HG03354 (cell line): ENCODE results near the gene NR5A2.
"Not testable (repeated sequence)": the region's sequence is repeated elsewhere in the genome, so short reads cannot be mapped to it uniquely, and the experiment has no call there.

Experiments used
- ATAC-seq: cut with Tn5 transposase; IDR thresholded peaks from one replicate; pipeline ENCODE4 v1.9.1; 2021; ENCODE audit warnings: mild to moderate bottlenecking; ENCODE audit not compliant: unreplicated experiment, poor library complexity, severe bottlenecking

NR5A2 gene

DNA sequence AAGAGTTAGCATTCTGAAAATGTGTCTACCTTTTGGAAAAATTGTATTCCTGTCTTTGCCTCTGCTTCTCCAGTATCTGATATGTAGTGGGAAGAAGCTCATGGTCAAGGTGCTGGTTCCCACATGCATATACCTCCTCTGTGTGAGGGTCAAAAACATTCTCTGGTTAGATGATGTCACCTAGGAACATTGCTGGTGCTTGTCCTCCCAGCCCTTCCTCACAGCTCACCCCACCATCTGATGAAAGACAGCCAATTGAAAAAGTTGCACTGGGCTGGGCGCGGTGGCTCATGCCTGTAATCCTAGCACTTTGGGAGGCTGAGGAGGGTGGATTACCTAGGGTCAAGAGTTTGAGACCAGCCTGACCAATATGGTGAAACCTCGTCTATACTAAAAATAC, 154.4 kb downstream of the NR5A2 start:
- no peak for ATAC-seq

DNA sequence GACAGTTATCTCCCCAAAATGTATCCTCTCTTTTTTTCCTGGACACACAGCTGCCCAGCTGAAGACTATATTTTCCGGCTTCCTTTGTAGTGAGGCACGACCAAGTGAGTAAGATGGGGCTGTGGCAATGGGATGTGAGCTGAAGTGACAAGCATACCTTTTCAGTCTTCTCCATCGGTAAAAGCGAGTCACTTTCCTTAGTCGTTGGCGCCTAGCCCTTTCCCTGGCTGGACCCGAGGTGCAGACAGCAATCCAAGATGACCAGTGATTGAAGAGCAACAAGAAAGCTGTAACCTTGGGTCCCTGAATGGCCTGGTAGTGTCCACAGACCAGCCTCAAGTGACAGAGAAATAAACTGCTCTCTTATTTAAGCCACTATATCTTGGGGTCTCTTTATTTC, 155.2 kb downstream of the NR5A2 start:
- no peak for ATAC-seq

- ATAC-seq, result no peak
These were observed 156.1 kb downstream of the NR5A2 start for GRCh38 chr1:200183637-200184036.

DNA sequence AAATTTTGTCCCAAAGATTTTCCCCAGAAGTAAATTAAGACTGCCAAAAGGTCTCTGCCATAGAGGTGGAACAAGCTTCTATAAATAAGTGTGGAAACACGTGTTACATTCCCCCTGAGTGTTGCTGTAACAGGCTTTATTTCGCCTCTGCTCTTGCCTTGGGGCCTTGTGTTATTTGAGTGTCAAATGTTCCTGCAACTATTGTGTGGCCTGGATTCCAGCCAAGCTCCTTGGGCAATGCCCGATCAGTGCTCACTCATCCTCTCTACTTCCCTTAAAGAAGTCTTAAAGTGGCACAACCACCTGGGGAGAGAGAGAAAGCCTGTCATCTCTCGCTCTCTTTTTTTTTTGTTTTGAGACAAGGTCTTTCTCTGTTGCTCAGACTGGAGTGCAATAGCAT, 156.7 kb downstream of the NR5A2 start:
- no peak for ATAC-seq

DNA sequence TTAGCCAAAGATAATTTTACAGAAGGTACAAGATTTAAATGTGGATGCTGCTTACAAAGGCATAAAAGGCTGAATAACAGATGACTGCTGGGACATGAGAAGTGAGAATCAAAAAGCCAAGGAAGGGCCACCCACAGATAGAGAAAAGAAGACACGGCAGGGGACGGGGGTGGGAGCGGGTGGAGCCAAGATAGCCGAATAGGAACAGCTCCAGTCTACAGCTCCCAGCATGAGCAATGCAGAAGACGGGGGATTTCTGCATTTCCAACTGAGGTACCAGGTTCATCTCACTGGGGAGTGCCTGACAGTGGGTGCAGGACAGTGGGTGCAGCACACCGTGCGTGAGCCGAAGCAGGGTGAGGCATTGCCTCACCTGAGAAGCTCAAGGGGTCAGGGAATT, 157.7 kb downstream of the NR5A2 start:
- not testable (repeated sequence) for ATAC-seq

DNA sequence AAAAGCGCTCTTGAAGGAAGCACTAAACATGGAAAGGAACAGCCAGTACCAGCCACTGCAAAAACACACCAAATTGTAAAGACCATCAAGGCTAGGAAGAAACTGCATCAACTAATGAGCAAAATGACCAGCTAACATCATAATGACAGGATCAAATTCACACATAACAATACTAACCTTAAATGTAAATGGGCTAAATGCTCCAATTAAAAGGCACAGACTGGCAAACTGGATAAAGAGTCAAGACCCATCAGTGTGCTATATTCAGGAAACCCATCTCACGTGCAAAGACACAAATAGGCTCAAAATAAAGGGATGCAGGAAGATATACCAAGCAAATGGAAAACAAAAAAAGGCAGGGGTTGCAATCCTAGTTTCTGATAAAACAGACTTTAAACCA, 159.8 kb downstream of the NR5A2 start:
- ATAC-seq, result not testable (repeated sequence)

DNA sequence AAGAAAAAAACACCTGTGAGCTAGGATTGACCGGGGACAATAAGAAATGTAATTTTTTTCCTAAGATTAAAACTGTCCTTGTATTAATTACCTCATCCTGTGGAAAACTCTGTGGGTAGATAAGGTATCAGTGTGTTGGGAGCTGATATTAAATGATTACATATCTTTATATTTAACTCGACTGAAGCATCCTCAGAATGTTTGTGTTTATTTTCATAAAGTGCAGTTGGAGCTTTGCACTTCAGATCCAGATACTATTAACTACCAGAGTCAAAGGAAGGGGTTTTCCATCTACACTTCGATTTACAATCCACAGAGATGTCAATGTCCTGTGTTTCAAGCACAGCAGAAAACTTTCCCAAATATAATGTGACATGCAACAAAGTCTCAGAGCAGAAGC, 164.5 kb downstream of the NR5A2 start:
- no peak for ATAC-seq

DNA sequence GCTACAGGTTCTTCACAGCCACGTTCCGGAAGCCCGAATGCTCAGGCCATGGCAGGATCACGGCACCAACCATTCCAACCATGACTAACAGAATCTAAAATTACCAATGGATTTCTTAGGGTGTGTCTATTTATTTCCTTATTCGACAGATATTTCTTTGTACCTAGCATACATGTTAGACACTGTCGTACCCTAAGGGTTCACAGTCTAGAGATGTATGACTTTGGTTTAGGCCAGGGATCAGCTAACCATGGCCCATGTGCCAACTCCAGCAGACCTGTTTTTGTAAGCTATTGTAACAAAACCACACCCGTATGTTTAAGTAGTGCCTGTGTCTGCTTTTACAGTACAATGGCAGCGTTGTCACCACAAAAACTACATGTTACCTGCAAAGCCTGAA, 167.0 kb downstream of the NR5A2 start:
- ATAC-seq, result no peak

DNA sequence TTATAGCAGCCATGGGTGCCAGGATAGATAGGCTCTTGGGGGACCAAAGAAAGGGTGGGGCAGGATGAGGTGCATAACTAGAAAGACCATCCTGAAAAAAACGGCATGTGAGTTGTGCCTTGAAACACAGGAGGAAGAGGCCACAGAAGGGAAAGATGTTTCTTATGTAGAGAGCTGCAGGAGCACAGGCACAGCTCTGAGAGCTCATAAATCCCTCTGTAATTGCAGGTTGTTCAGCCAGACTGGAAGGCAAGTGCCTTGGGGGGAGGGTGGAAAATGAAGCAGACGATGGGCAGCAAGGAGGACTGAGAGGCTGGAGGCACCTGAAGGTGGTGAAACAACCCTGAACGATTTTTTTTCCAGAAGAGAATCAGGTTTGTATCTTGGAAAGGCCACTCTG, 170.7 kb downstream of the NR5A2 start:
- ATAC-seq, result no peak

GRCh38 chr1:200205216-200205995, 177.9 kb downstream of the NR5A2 start:
- no peak for ATAC-seq

GRCh38 chr1:200206340-200206739, 178.8 kb downstream of the NR5A2 start:
- no peak for ATAC-seq

GRCh38 chr1:200206761-200207160, 179.3 kb downstream of the NR5A2 start:
- ATAC-seq, result no peak

DNA sequence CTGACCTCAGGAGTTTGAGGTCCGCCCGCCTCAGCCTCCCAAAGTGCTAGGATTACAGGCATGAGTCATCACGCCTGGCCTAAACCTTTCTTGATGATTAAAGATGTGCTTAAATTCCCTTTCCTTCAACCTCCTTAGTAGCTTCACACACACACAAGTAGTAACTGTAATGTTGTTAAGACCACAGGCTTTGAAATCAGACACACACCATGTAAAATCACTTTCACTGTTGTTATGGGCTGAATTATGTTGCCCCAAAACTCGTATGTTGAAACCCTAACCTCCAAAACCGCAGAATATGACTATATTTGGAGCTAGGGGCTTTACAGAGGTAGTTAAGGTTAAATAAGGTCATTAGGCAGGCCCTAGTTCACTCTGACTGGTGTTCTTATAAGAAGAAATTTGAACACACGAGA, 180.2 kb downstream of the NR5A2 start:
- ATAC-seq, result peak; percentile 89

DNA sequence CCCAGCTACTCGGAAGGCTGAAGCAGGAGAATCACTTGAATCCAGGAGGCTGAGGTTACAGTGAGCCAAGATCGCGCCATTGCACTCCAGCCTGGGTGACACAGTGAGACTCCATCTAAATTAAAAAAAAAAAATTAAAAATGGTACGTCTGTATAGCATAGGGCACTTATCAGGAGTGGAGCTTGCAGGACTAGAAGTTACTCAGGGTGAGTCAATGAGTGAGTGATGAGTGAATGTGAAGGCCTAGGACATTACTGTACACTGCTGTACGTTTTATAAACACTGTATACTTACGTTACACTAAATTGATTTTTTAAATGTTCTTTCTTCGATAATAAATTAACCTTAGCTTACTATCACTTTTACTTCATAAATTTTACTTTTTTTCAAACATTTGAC, 183.6 kb downstream of the NR5A2 start:
- ATAC-seq, result no peak

DNA sequence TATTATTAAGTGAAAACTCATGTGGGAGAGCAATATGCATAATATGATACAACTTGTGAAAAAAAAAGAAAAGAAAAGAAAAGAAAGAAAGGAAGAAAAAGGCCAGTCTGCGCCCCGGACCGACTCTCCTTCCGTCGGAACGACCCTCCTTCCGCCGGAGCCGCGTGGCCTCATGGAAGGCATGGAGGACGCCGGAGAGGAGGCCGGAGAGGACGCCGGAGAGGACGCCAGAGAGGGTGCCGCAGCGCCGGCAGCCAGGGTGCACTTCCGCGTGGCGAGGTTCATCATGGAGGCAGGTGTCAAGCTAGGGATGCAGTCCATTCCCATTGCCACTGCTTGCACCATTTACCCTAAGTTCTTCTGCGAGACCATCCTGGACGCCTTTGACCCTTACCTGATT, 185.9 kb downstream of the NR5A2 start:
- no peak for ATAC-seq

DNA sequence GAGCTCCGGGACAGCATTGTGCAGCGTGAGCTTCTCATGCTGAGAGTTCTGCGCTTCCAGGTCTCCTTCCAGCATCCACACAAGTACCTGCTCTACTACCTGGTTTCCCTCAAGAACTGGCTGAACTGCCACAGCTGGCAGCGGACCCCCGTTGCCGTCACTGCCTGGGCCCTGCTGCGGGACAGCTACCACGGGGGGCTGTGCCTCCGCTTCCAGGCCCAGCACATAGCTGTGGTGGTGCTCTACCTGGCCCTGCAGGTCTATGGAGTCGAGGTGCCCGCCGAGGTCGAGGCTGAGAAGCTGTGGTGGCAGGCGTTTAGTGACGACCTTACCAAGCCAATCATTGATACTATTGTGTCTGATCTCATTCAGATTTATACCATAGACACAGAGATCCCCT, 186.4 kb downstream of the NR5A2 start:
- no peak for ATAC-seq

DNA sequence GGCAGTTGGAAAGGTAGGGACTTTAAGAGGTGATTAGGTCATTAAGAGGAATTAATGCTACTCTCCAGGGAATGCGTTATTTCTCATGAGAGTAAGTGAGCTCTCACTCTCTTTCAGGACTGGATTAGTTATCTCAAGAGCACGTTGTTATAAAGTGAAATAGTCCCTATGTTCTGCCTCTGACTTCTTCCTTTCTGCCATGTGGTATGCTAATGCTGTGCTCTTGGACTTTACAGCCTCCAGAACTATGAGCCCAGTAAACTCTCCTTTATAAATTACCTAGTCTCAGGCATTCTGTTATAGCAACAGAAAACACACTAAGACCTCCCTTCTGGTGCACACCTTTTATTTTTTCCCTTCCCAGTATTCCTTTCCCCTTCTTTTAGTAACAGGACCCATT, 187.8 kb downstream of the NR5A2 start:
- no peak for ATAC-seq

DNA sequence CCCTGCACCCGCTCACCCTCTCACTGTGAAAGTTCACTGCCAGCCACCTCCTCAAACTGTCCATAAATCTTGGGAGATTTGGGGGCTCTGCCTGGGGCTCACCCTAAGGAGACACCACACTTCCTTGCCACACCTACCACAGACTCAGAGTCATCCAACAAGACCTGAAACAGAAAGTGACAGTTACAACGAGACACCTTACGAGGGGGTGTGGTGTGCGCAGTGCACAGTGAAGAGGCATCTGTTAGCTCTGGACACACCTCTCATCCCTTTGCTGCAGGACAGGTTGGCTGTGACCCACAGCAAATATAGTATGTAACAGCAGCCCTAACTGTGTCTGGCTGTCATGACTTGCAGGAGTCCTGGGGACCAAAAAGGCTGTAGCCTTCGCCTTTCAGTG, 190.2 kb downstream of the NR5A2 start:
- ATAC-seq, result no peak

DNA sequence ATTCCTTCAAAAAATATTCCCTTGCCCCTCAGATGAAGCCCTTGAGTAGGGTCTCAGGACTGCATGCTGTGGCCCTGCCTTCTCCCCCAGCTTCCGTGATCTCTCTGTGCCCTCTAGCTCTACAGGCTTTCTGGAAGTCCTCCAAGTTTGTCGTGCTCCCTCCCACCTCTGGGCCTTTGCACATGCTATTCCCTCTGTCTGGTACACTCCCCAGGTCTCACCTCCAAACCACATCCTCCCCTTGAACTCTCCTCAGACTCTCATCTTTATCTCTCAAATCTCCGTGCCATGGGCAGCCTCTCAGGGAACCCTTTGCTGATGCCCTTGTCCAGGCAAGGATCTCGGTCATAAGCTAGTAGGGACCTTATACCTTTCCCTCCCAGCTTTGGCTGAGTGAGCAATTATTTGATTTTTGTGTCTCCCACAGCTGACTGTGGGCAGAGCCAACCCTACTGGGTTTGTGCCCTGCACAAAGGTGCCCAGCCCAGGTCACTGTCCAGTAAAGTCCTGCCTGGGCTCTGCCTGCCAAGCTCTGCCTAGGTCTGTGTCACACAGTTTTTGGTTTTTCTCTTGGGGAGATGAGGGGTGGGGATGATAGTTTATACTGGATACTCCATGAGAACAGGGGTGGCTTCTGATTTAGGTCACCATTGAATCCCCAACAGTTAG, 194.2 kb downstream of the NR5A2 start:
- ATAC-seq, result no peak

DNA sequence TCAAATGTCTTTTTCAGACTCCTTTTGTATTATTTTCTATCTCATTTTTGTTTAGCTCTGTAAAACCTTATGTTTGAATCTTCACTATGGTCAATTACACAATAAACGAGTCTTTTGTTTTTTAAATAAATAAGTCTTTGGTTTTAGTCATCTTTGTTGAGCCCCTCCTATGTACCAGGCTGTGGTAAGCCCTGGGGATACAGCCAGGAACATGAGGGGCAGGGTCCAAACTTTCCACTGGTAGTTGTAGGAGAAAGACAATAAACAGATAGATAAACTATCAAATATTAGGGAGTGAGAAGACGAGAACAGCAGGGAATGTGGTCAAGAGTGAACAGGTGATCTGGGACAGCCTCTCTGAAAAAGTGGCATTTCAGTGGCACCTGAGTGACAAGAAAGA, 195.7 kb downstream of the NR5A2 start:
- ATAC-seq, result no peak

GRCh38 chr1:200223613-200224012, 196.1 kb downstream of the NR5A2 start:
- no peak for ATAC-seq

DNA sequence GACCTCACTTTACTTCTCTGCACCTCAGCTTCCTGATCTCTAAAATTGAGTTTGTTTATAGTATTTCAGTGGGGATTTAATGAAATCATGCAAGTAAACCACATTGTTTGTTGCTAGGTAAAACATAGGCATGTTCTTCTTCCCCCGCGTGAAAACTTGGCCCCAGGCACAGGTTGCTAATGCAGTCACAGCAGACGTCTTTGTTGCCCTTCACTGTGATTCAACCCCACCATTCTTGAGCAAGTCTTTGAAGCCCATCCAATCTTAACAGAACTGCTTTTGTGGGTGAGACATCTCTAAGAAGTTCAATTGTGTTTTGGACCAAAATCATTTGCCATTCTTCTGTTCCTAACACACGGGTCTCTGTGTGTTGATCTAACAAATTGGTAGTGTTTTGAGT, 196.8 kb downstream of the NR5A2 start:
- ATAC-seq, result no peak
